Hepatocyte (in vitro differentiated cells): ENCODE data around the gene AIMP2.
"Not testable (repeated sequence)": the region's sequence is repeated elsewhere in the genome, so short reads cannot be mapped to it uniquely, and the experiment has no call there.

Source experiments
- CTCF ChIP-seq: fragments of 200-600 bp; sonication (generic); IDR thresholded peaks from 2 replicates; pipeline ENCODE4 v1.5.1; 2016; ENCODE audit warnings: antibody characterized with exemption, mild to moderate bottlenecking; ENCODE audit not compliant: poor library complexity
- EZH2 ChIP-seq: fragments of 200-600 bp; sonication (generic); IDR thresholded peaks from 2 replicates; pipeline ENCODE4 v1.6.1; 2016; ENCODE audit warnings: antibody characterized with exemption, mild to moderate bottlenecking, borderline replicate concordance
- EZH2phosphoT487 ChIP-seq: fragments of 200-600 bp; sonication (generic); IDR thresholded peaks from one replicate; pipeline ENCODE4 v1.6.1; 2018; ENCODE audit warnings: antibody characterized with exemption, mild to moderate bottlenecking, low read depth, moderate library complexity; ENCODE audit not compliant: unreplicated experiment, severe bottlenecking

DNA sequence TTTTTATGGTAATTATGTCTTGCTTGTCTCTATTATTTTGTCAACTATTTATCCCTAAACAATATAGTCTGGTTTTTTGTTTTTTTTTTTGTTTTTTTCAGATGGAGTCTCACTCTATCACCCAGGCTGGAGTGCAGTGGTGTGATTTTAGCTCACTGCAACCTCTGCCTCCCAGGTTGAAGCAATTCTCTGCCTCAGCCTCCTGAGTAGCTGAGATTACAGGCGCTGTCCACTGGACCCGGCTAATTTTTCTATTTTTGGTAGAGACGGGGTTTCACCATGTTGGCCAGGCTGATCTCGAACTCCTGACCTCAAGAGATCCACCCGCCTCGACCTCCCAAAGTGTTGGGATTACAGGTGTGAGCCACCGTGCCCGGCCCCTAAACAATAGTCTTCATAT lies 1.3 kb downstream of the AIMP2 start:
- TF ChIP-seq CTCF, EZH2phosphoT487, EZH2: not testable (repeated sequence)
